ENCODE measurements around the gene LSM6.
A peak's percentile ranks its signal among the peaks of the same experiment; 100 is the strongest.

LSM6 gene

DNA sequence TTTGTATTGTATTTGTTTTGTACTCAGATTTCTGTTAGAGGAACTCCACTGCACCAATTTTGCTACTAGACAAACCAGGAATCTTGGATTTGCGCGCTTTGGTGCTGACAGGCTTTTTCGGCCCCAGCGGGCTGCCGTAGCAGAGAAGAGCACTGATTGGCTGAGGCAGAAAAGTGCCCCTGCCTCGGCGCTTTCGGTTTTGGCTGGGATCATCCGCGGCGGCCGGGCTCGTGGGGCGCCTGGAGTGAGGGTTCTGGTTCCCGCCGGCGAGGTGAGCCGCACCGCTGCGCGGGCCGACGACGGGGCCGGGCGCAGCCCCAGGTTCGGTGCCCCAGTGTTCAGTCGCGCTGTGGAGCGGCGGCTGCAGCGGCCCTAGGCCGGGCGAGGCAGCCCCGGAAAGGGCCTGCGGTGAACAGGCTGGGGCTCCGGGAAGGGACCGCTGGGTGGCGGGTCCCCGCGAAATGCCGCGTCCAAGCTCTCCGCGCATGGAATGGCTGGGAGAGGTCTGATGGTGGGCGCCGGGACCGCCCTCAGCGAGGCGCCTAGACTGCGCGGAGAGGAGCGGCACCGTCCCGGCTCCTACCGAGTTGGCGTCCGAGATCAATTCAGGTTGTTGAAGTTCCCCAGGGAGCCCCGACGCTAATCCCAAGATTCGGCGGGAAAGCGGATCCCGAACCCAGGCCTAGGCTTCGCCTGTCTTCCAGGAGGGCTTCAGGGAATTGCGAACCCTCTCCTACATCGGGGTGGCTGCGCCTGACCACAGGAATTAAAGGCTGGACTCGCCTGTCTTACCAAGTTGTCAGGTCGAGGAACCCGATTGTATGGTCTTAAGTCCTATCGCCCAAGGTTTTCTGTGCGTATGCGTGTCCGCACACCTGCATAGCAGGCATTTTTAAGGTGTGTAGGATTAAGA lies at the start of gene LSM6:
Gene LSM6, plus strand, starts transcription at position 178 of the 913 bp plus-strand sequence. CDS start 7,204 bp downstream, outside the sequence.
- H3K27me3 Mint-ChIP-seq, result no peaks in the 10 kb centered on the region
- H3K27ac Mint-ChIP-seq, result peak within 1 kb of the TSS; percentile 93
- no peaks in the 10 kb centered on the region for H3K9me3 Mint-ChIP-seq
- H3K4me1 Mint-ChIP-seq, result peaks cover 26 to 48% of the 10 kb centered on the region in 2 donors
- ATAC-seq (replicated peaks), result peak; percentile 90 to 94
- H3K4me3 Mint-ChIP-seq, result peak within 1 kb of the TSS; percentile 84 to 92
- peak; percentile 72 for DNase-seq
- peaks cover 7 to 8% of the 10 kb centered on the region in 2 donors for H3K36me3 Mint-ChIP-seq

GRCh38 chr4:146132445-146132844 lies 43.1 kb upstream of the LSM6 start:
- no peak overlapping the region for H3K27ac Mint-ChIP-seq
- H3K9me3 Mint-ChIP-seq, result peaks cover 0 to 3% of the 10 kb centered on the region in 2 donors
- ATAC-seq (replicated peaks) (peak; percentile 99 to 100), DNase-seq (peak; percentile 58)
- H3K27me3 Mint-ChIP-seq, result peaks cover 15 to 25% of the 10 kb centered on the region in 2 donors
- H3K4me3 Mint-ChIP-seq, result peak overlapping the region in 1 of 2 donors; percentile 5
- peaks cover 0 to 3% of the 10 kb centered on the region in 2 donors for H3K36me3 Mint-ChIP-seq
- peaks cover 9 to 10% of the 10 kb centered on the region in 2 donors for H3K4me1 Mint-ChIP-seq

DNA sequence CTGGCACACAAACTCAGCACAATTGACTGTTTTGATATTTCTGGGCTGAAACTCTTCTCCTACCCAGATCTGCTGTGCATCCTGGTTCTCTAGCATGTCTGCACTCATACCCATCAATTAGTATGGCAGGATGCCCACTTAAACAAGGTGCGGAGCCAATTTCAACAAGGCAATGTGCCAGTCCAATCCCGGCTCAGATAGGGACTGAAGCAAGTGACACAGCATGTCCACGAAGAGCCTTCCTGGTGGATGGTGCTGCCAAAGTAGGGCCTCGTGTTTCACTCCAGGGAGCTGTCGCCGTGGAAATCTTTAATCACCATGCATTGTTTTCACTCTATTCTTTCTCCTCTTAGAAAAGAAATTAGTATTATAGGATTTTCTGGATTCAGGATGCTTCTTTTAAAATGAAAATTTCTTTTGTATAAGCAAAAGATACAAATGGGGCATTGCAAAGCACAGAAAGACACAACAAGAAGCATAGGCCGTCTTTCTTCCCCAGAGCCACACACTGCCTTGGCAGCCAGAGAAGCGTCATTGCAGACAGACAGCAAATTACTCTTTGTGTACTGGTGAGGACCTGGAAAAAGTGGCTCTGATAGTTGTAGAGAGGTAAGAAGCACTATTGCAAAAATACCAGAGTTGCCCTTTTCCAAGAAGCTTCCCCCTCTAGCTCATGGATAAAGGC lies 40.6 kb upstream of the LSM6 start:
- Mint-ChIP-seq H3K4me1 (peaks cover 9 to 10% of the 10 kb centered on the region in 2 donors), H3K4me3 (no peak overlapping the region), H3K9me3 (peaks cover 0 to 3% of the 10 kb centered on the region in 2 donors), H3K36me3 (peaks cover 0 to 3% of the 10 kb centered on the region in 2 donors), H3K27me3 (peaks cover 15 to 30% of the 10 kb centered on the region in 2 donors), H3K27ac (no peak overlapping the region)
- ATAC-seq (replicated peaks) (no peak), DNase-seq (no peak)

GRCh38 chr4:146135941-146136340 lies 39.6 kb upstream of the LSM6 start:
- H3K36me3 Mint-ChIP-seq, result peaks cover 0 to 3% of the 10 kb centered on the region in 2 donors
- no peak for DNase-seq
- H3K27ac Mint-ChIP-seq, result no peak overlapping the region
- peaks cover 14 to 22% of the 10 kb centered on the region in 2 donors for H3K27me3 Mint-ChIP-seq
- no peak for ATAC-seq (replicated peaks)
- H3K4me3 Mint-ChIP-seq, result no peak overlapping the region
- peaks cover 9 to 10% of the 10 kb centered on the region in 2 donors for H3K4me1 Mint-ChIP-seq
- H3K9me3 Mint-ChIP-seq, result peaks cover 0 to 3% of the 10 kb centered on the region in 2 donors

- Mint-ChIP-seq H3K4me3 (no peak overlapping the region), H3K27me3 (peaks cover 10 to 16% of the 10 kb centered on the region in 2 donors), H3K4me1 (no peaks in the 10 kb centered on the region), H3K9me3 (no peaks in the 10 kb centered on the region), H3K36me3 (no peaks in the 10 kb centered on the region), H3K27ac (no peak overlapping the region)
- no peak for DNase-seq
- no peak for ATAC-seq (replicated peaks)
Observed at GRCh38 chr4:146142768-146143167, 32.8 kb upstream of the LSM6 start.

DNA sequence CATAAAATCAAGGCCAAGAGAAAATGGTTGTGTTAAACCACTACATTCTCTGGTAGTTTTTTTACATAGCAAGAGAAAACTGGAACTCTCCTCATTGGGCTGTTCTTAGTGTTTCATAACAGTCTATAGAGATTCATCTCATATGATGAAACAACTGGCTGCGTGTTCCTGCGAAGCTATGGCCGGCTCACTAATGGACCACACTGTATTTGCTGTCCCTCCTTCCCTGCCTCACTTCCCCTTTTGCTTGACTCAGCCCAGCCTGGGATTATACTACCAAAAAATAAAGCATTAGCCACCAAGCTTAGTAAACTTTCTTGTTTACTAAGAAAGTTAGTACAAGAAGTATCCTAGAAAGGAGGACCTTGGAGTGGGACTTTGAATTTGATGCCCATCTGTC lies 31.6 kb upstream of the LSM6 start:
- Mint-ChIP-seq H3K4me1 (no peaks in the 10 kb centered on the region), H3K27me3 (peaks cover 10 to 16% of the 10 kb centered on the region in 2 donors), H3K36me3 (no peaks in the 10 kb centered on the region), H3K9me3 (no peaks in the 10 kb centered on the region), H3K27ac (no peak overlapping the region), H3K4me3 (no peak overlapping the region)
- ATAC-seq (replicated peaks), result no peak
- no peak for DNase-seq

- H3K4me3 Mint-ChIP-seq, result no peak overlapping the region
- H3K9me3 Mint-ChIP-seq, result no peaks in the 10 kb centered on the region
- no peaks in the 10 kb centered on the region for H3K36me3 Mint-ChIP-seq
- no peaks in the 10 kb centered on the region for H3K4me1 Mint-ChIP-seq
- H3K27me3 Mint-ChIP-seq, result peaks cover 10% of the 10 kb centered on the region in 2 donors
- no peak for DNase-seq
- ATAC-seq (replicated peaks), result no peak
- H3K27ac Mint-ChIP-seq, result no peak overlapping the region
Observed at GRCh38 chr4:146146918-146147317, 28.6 kb upstream of the LSM6 start.

DNA sequence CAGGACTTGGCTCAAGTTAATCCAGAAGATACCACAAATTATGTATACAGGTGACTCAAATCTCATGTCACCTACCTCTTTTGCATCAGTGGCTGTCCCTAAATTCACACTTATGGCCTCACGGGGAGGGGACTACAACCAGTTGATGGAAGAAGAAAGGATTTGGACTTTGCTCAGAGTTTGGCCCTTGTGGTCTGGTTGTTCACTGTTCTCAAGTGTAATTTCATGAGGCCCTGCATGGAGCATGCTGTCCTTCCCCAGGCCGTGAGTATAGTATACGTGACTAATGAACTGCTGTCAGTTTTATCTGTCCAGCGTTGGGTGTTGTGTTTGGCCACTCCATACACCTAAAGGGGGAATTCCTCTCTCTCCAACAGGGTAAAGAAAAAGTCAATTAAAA lies 27.5 kb upstream of the LSM6 start:
- H3K4me1 Mint-ChIP-seq, result no peaks in the 10 kb centered on the region
- ATAC-seq (replicated peaks) (no peak), DNase-seq (no peak)
- peaks cover 7 to 10% of the 10 kb centered on the region in 2 donors for H3K27me3 Mint-ChIP-seq
- no peaks in the 10 kb centered on the region for H3K36me3 Mint-ChIP-seq
- no peak overlapping the region for H3K4me3 Mint-ChIP-seq
- H3K27ac Mint-ChIP-seq, result no peak overlapping the region
- H3K9me3 Mint-ChIP-seq, result no peaks in the 10 kb centered on the region

- ATAC-seq (replicated peaks) (peak; percentile 60 to 61), DNase-seq (no peak)
- H3K9me3 Mint-ChIP-seq, result peaks cover 0 to 2% of the 10 kb centered on the region in 2 donors
- no peak overlapping the region for H3K27ac Mint-ChIP-seq
- H3K4me3 Mint-ChIP-seq, result no peak overlapping the region
- H3K36me3 Mint-ChIP-seq, result no peaks in the 10 kb centered on the region
- peaks cover 3 to 5% of the 10 kb centered on the region in 2 donors for H3K4me1 Mint-ChIP-seq
- H3K27me3 Mint-ChIP-seq, result peaks cover 14 to 21% of the 10 kb centered on the region in 2 donors
Observed at GRCh38 chr4:146154057-146154456, 21.5 kb upstream of the LSM6 start.

GRCh38 chr4:146155152-146155724 lies 20.3 kb upstream of the LSM6 start:
- no peak overlapping the region for H3K27ac Mint-ChIP-seq
- peak; percentile 80 to 84 for ATAC-seq (replicated peaks)
- H3K36me3 Mint-ChIP-seq, result no peaks in the 10 kb centered on the region
- H3K9me3 Mint-ChIP-seq, result peaks cover 0 to 2% of the 10 kb centered on the region in 2 donors
- peaks cover 14 to 21% of the 10 kb centered on the region in 2 donors for H3K27me3 Mint-ChIP-seq
- H3K4me3 Mint-ChIP-seq, result no peak overlapping the region
- H3K4me1 Mint-ChIP-seq, result peaks cover 5 to 7% of the 10 kb centered on the region in 2 donors
- DNase-seq, result no peak

GRCh38 chr4:146158036-146158745 lies 17.3 kb upstream of the LSM6 start:
- peaks cover 22 to 32% of the 10 kb centered on the region in 2 donors for H3K27me3 Mint-ChIP-seq
- DNase-seq (no peak), ATAC-seq (replicated peaks) (no peak)
- H3K9me3 Mint-ChIP-seq, result peaks cover 0 to 7% of the 10 kb centered on the region in 2 donors
- no peaks in the 10 kb centered on the region for H3K36me3 Mint-ChIP-seq
- H3K27ac Mint-ChIP-seq, result no peak overlapping the region
- H3K4me1 Mint-ChIP-seq, result peaks cover 5 to 7% of the 10 kb centered on the region in 2 donors
- no peak overlapping the region for H3K4me3 Mint-ChIP-seq

DNA sequence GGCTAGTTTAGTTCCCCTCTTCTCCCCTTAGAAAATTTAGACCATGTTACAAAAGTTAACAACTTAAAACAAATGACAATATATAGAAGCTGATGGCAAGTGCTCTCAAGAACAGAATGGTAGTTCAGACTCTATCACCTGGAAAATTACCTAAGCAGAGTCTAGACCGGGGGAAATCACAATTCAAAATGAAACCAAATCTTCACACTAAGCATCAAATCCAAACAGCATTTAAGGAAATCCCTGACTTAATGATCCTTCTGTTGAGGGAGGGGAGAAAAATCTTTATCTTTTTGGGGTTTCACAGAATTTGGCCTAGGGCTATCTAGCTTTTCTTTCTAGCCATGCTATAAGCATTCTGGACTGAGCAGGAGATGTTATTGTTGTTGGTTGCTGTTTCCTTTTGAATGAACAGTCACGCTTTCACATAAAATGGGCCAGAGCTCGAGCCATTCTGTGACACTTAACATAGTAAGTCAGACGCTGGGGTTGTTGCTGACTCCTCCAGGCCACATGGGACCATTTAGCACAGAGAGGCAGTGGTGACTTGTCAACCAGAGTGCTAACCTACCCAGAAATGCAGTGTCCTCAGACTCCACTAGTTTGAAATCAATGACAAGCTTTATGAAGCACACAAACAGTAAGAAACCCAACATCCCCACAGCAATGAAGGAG lies 16.0 kb upstream of the LSM6 start:
- Mint-ChIP-seq H3K36me3 (no peaks in the 10 kb centered on the region), H3K9me3 (peaks cover 0 to 7% of the 10 kb centered on the region in 2 donors), H3K27ac (no peak overlapping the region), H3K4me3 (no peak overlapping the region), H3K4me1 (peaks cover 0 to 5% of the 10 kb centered on the region in 2 donors), H3K27me3 (peaks cover 22 to 34% of the 10 kb centered on the region in 2 donors)
- DNase-seq (no peak), ATAC-seq (replicated peaks) (peak; percentile 14 to 42)

- Mint-ChIP-seq H3K4me3 (no peak overlapping the region), H3K27ac (no peak overlapping the region), H3K9me3 (peaks cover 0 to 7% of the 10 kb centered on the region in 2 donors), H3K27me3 (peaks cover 27 to 31% of the 10 kb centered on the region in 2 donors), H3K36me3 (no peaks in the 10 kb centered on the region), H3K4me1 (peaks cover 0 to 9% of the 10 kb centered on the region in 2 donors)
- DNase-seq (no peak), ATAC-seq (replicated peaks) (no peak)
Observed at GRCh38 chr4:146161243-146161642, 14.3 kb upstream of the LSM6 start.

Data from stimulated activated naive B cell treated with anti-CD40 and anti-IgM and Interleukin-4, amounts not matched to agents 10 μg/mL and 1 μg/mL and 100 μg/mL, for 72 hours (primary cell).